Caco-2 (cell line): ENCODE data around the gene LHPP. TPM values are rescaled to one million over a fixed set of nuclear protein-coding genes. Genes with fewer than 3 reads are reported as not detected.

Experiments used
- BruUV-seq: library from RNA; stranded (reverse); fragments of 400-500 nt; replicated peaks from 2 replicates; lab custom pipeline; 2021; lab: Mats Ljungman, UMichigan
- CTCF ChIA-PET: fragments of 300-600 bp; sonication (Branson Sonifier 250); formaldehyde crosslinking; loops from one replicate; lab custom pipeline; 2022; ENCODE audit warnings: antibody characterized with exemption; lab: Charles Lee
- POLR2A ChIA-PET: fragments of 300-600 bp; sonication (Branson Sonifier 250); formaldehyde crosslinking; loops from one replicate; lab custom pipeline; 2022; ENCODE audit warnings: antibody characterized with exemption; lab: Charles Lee
- DNase-seq, 2 experiments: peaks; one replicate each; pipeline versions ENCODE4 v3.0.0 to v3.0.0-alpha.2; 2020 to 2022
- H3K27me3 ChIP-seq: replicated peaks from 2 replicates; pipeline ENCODE4 v1.6.0; 2011; ENCODE audit warnings: low read length; ENCODE audit not compliant: control insufficient read depth, insufficient read depth
- H3K36me3 ChIP-seq: 2 replicates; pipeline ENCODE4 v1.5.1; 2011; ENCODE audit warnings: low read length; ENCODE audit not compliant: control insufficient read depth, insufficient read depth
- H3K4me1 ChIP-seq: fragments of 250-450 bp; sonication (Bioruptor Pico); 2 replicates; pipeline ENCODE4 v1.5.1; 2020; ENCODE audit warnings: mild to moderate bottlenecking
- H3K4me3 ChIP-seq: 2 replicates; pipeline ENCODE4 v1.5.1; 2011; ENCODE audit warnings: low read depth, mild to moderate bottlenecking, control low read depth, low read length
- H3K9me3 ChIP-seq: fragments of 250-450 bp; sonication (Bioruptor Pico); 2 replicates; pipeline ENCODE4 v1.5.1; 2020; ENCODE audit warnings: mild to moderate bottlenecking, moderate library complexity
- H3K27ac Mint-ChIP-seq: one replicate; pipeline ENCODE4 v1.8.0; 2022; ENCODE audit warnings: mixed read lengths; ENCODE audit not compliant: unreplicated experiment
- H3K27me3 Mint-ChIP-seq: one replicate; pipeline ENCODE4 v1.8.0; 2022; ENCODE audit warnings: mixed read lengths; ENCODE audit not compliant: insufficient read depth, unreplicated experiment
- H3K36me3 Mint-ChIP-seq: one replicate; pipeline ENCODE4 v1.8.0; 2022; ENCODE audit warnings: mild to moderate bottlenecking, mixed read lengths; ENCODE audit not compliant: insufficient read depth, unreplicated experiment
- H3K4me1 Mint-ChIP-seq: one replicate; pipeline ENCODE4 v1.8.0; 2022; ENCODE audit warnings: low read depth, mixed read lengths; ENCODE audit not compliant: unreplicated experiment
- H3K4me3 Mint-ChIP-seq: one replicate; pipeline ENCODE4 v1.8.0; 2022; ENCODE audit warnings: mild to moderate bottlenecking, moderate library complexity, mixed read lengths; ENCODE audit not compliant: unreplicated experiment
- H3K9me3 Mint-ChIP-seq: one replicate; pipeline ENCODE4 v1.8.0; 2022; ENCODE audit warnings: mixed read lengths; ENCODE audit not compliant: unreplicated experiment
- intact Hi-C: fragments of 100-400 bp; cut with micrococcal nuclease; formaldehyde crosslinking; loops from one replicate; pipeline ENCODE4 v1.10.0; 2022; ENCODE audit not compliant: unreplicated experiment
- total RNA-seq: library from RNA; stranded (reverse); gene quantifications from 2 replicates; pipeline ENCODE4 v1.2.3, GENCODE V29; 2022
- TF ChIP-seq, protein P1 (sequence below), 2 experiments: fragments of 200-600 bp in 1 of 2; IDR thresholded peaks; 1 replicate in 1 of 2; 2 replicates in 1 of 2; pipeline versions ENCODE4 v1.5.1 to v1.8.0; 2011 to 2022; ENCODE audit warnings: antibody characterized with exemption in 1 of 2, control low read depth in 1 of 2, inconsistent platforms in 1 of 2, low read depth in 1 of 2, low read length in 1 of 2, mild to moderate bottlenecking in 1 of 2, moderate library complexity in 1 of 2; ENCODE audit not compliant: insufficient read depth in 1 of 2, severe bottlenecking in 1 of 2, unreplicated experiment in 1 of 2

Gene LHPP
- total RNA-seq, 1 experiment from 2014 or later = 15.9 TPM

DNA sequence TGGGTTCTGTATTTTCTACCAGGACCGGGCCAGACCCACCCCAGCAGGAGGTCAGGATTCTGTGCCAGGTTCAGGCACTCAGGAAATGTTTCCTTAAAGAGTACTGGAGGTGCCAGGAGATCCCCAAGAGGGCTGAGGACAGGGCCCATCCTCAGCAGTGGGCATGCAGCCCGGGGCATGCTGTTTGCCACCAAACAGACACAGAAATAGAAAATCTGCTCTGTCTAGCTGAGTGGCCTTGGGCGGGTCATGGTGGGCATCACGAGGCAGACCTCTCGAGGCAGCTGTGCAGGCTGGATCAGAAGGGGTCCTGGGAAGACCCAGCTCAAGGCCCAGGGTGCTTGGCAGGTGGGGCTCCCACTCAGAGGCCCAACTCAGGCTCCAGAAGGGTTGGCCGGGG is 177.6 kb downstream of the LHPP start:
- Mint-ChIP-seq H3K9me3 (no peaks in the 10 kb centered on the region), H3K36me3 (no peaks in the 10 kb centered on the region), H3K4me3 (no peak overlapping the region), H3K27me3 (no peaks in the 10 kb centered on the region), H3K27ac (no peak overlapping the region), H3K4me1 (no peaks in the 10 kb centered on the region)
- POLR2A ChIA-PET = no interaction called here
- no peaks in the 10 kb centered on the region; the same call in 1 of the 2 replicates for H3K36me3 ChIP-seq
- H3K27me3 ChIP-seq = no peaks in the 10 kb centered on the region
- no peak overlapping the region for H3K4me3 ChIP-seq
- H3K9me3 ChIP-seq = no peaks in the 10 kb centered on the region
- no TSS peak for BruUV-seq
- CTCF ChIA-PET = no interaction called here
- no peak for DNase-seq
- TF ChIP-seq, protein P1, sequence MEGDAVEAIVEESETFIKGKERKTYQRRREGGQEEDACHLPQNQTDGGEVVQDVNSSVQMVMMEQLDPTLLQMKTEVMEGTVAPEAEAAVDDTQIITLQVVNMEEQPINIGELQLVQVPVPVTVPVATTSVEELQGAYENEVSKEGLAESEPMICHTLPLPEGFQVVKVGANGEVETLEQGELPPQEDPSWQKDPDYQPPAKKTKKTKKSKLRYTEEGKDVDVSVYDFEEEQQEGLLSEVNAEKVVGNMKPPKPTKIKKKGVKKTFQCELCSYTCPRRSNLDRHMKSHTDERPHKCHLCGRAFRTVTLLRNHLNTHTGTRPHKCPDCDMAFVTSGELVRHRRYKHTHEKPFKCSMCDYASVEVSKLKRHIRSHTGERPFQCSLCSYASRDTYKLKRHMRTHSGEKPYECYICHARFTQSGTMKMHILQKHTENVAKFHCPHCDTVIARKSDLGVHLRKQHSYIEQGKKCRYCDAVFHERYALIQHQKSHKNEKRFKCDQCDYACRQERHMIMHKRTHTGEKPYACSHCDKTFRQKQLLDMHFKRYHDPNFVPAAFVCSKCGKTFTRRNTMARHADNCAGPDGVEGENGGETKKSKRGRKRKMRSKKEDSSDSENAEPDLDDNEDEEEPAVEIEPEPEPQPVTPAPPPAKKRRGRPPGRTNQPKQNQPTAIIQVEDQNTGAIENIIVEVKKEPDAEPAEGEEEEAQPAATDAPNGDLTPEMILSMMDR (IDR thresholded peaks at IDR 0.05; ENCODE audit: insufficient read depth in 1 of 2, low read depth in 1 of 2, low read length in 1 of 2, severe bottlenecking in 1 of 2, unreplicated experiment in 1 of 2) = no peak
- no peaks in the 10 kb centered on the region for H3K4me1 ChIP-seq
- intact Hi-C loops = no loop called here

DNA sequence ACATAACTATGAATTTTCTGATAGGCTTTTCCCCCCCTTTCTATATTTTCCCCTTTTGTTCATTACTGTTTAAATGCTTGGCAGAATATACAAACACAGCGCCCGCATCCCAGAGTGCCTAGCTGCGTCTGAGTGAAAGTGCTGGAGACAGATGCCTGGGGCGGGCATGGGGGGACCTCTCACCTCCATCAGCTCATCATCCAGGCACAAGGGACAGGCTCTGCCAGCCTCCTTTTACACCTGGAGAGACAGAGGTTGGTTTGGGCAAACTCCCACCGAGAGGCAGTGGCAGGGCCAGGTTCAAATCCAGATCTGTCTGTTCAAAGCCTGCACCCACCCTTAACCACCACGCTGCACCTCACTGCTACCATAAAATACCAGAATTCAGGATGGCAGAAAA is 178.0 kb downstream of the LHPP start:
- Histone ChIP-seq H3K4me1 (no peaks in the 10 kb centered on the region), H3K27me3 (no peaks in the 10 kb centered on the region), H3K9me3 (no peaks in the 10 kb centered on the region), H3K4me3 (no peak overlapping the region), H3K36me3 (no peaks in the 10 kb centered on the region; the same call in 1 of the 2 replicates)
- POLR2A ChIA-PET = no interaction called here
- CTCF ChIA-PET = no interaction called here
- H3K4me1 Mint-ChIP-seq = no peaks in the 10 kb centered on the region
- no TSS peak for BruUV-seq
- TF ChIP-seq, protein P1 (IDR thresholded peaks at IDR 0.05; ENCODE audit: insufficient read depth in 1 of 2, low read depth in 1 of 2, low read length in 1 of 2, severe bottlenecking in 1 of 2, unreplicated experiment in 1 of 2) = no peak
- DNase-seq = no peak
- H3K9me3 Mint-ChIP-seq = no peaks in the 10 kb centered on the region
- no peaks in the 10 kb centered on the region for H3K27me3 Mint-ChIP-seq
- H3K4me3 Mint-ChIP-seq = no peak overlapping the region
- H3K36me3 Mint-ChIP-seq = no peaks in the 10 kb centered on the region
- intact Hi-C loops = no loop called here
- no peak overlapping the region for H3K27ac Mint-ChIP-seq

DNA sequence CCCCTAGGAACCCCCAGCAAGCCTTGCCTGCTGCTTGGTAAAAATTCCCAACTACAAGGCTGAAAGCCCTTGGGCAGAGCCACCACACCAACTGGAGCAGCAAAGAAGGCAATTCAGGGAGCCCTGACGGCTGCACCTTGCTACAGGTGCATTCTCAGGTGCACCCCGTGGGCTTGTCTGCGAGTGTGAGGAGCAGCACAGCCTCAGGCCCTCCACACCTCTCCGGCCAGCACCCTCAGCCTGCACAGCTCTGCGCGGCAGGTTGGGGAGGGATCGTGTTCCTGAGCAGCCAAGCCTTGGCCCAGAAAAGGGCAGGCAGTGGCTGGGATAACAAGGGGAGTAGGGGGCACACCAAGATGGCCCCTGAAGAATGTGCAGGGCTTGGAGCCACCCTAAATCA is 178.4 kb downstream of the LHPP start:
- Histone ChIP-seq H3K9me3 (no peaks in the 10 kb centered on the region), H3K4me3 (no peak overlapping the region), H3K36me3 (no peaks in the 10 kb centered on the region; the same call in 1 of the 2 replicates), H3K4me1 (no peaks in the 10 kb centered on the region), H3K27me3 (no peaks in the 10 kb centered on the region)
- TF ChIP-seq, protein P1 (IDR thresholded peaks at IDR 0.05; ENCODE audit: insufficient read depth in 1 of 2, low read depth in 1 of 2, low read length in 1 of 2, severe bottlenecking in 1 of 2, unreplicated experiment in 1 of 2) = no peak
- ChIA-PET POLR2A (no interaction called here), CTCF (no interaction called here)
- H3K4me3 Mint-ChIP-seq = no peak overlapping the region
- intact Hi-C loops = no loop called here
- no peak for DNase-seq
- H3K36me3 Mint-ChIP-seq = no peaks in the 10 kb centered on the region
- BruUV-seq = no TSS peak
- no peaks in the 10 kb centered on the region for H3K4me1 Mint-ChIP-seq
- H3K27me3 Mint-ChIP-seq = no peaks in the 10 kb centered on the region
- H3K9me3 Mint-ChIP-seq = no peaks in the 10 kb centered on the region
- no peak overlapping the region for H3K27ac Mint-ChIP-seq
